ENCODE measurements around the gene STX8. TPM values are rescaled to one million over a fixed set of nuclear protein-coding genes. Genes with fewer than 3 reads are reported as not detected.
A peak's percentile ranks its signal among the peaks of the same experiment; 100 is the strongest.

Gene STX8
- total RNA-seq, 1 donor from 2014 or later = 54.8 TPM

DNA sequence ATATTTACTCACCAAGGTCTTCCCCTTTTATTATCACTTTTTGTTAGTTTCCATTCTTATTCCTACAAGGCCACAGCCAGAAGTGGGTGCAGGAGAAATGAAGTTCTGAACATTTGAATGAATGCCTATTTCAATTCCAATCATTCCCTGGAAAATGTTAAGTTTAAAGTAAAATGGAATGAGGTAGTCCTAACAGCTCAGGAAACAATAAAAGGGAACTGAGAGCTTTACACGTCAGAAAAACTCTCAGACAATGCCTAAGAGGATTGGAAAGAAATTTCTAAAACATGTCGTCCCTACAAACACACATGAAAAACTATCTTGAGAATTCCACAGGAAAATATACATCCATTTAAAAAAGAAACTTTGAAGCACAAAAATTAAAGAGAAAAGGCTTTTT lies 238.8 kb downstream of the STX8 start:
- H3K4me1 Mint-ChIP-seq (ENCODE audit: low read depth, unreplicated experiment) = peaks cover 3% of the 10 kb centered on the region
- Histone ChIP-seq H3K4me1 (ENCODE audit: insufficient read depth, low read length) (peaks cover 6% of the 10 kb centered on the region), H3K9me3 (ENCODE audit: insufficient read depth, low read depth, low read length) (peaks cover 8% of the 10 kb centered on the region), H3K4me3 (ENCODE audit: insufficient read depth, low read depth, low read length) (no peak overlapping the region), H3K27ac (ENCODE audit: low read depth, low read length) (no peak overlapping the region), H3K9ac (ENCODE audit: low read length) (no peak overlapping the region), H3K4me2 (ENCODE audit: low read length) (no peak overlapping the region), H3K79me2 (ENCODE audit: insufficient read depth, low read length) (no peaks in the 10 kb centered on the region), H3K36me3 (ENCODE audit: insufficient read depth, low read length) (no peaks in the 10 kb centered on the region), H2AFZ (ENCODE audit: low read depth, low read length) (no peak overlapping the region), H3K27me3 (ENCODE audit: insufficient read depth, low read length) (no peaks in the 10 kb centered on the region), H4K20me1 (ENCODE audit: insufficient read depth, low read length) (no peaks in the 10 kb centered on the region)
- H3K27me3 Mint-ChIP-seq (ENCODE audit: low read depth, unreplicated experiment) = no peaks in the 10 kb centered on the region
- no peak for TF ChIP-seq EZH2 (IDR thresholded peaks at IDR 0.05; ENCODE audit: insufficient read depth, low read length)
- TF ChIP-seq CTCF (IDR thresholded peaks at IDR 0.05; ENCODE audit: insufficient read depth, low read depth, low read length) = no peak
- FAIRE-seq (no peak), DNase-seq (ENCODE audit: low read depth) (no peak)
- H3K27ac Mint-ChIP-seq (ENCODE audit: unreplicated experiment) = no peak overlapping the region
- peaks cover 12% of the 10 kb centered on the region for H3K9me3 Mint-ChIP-seq (ENCODE audit: unreplicated experiment)
- H3K4me3 Mint-ChIP-seq (ENCODE audit: unreplicated experiment) = no peak overlapping the region
- peaks cover 4% of the 10 kb centered on the region for H3K36me3 Mint-ChIP-seq (ENCODE audit: low read depth, unreplicated experiment)

- no peaks in the 10 kb centered on the region for H3K36me3 ChIP-seq (ENCODE audit: insufficient read depth, low read length)
- Mint-ChIP-seq H3K9me3 (ENCODE audit: unreplicated experiment) (peaks cover 12% of the 10 kb centered on the region), H3K4me3 (ENCODE audit: unreplicated experiment) (no peak overlapping the region), H3K27me3 (ENCODE audit: low read depth, unreplicated experiment) (no peaks in the 10 kb centered on the region), H3K4me1 (ENCODE audit: low read depth, unreplicated experiment) (peaks cover 6% of the 10 kb centered on the region), H3K27ac (ENCODE audit: unreplicated experiment) (no peak overlapping the region), H3K36me3 (ENCODE audit: low read depth, unreplicated experiment) (peaks cover 4% of the 10 kb centered on the region)
- no peaks in the 10 kb centered on the region for H3K79me2 ChIP-seq (ENCODE audit: insufficient read depth, low read length)
- H3K4me3 ChIP-seq (ENCODE audit: insufficient read depth, low read depth, low read length) = no peak overlapping the region
- no peak overlapping the region for H3K27ac ChIP-seq (ENCODE audit: low read depth, low read length)
- no peak for FAIRE-seq
- peaks cover 10% of the 10 kb centered on the region for H3K4me1 ChIP-seq (ENCODE audit: insufficient read depth, low read length)
- TF ChIP-seq CTCF (IDR thresholded peaks at IDR 0.05; ENCODE audit: insufficient read depth, low read depth, low read length) (no peak), EZH2 (IDR thresholded peaks at IDR 0.05; ENCODE audit: insufficient read depth, low read length) (no peak)
- H3K4me2 ChIP-seq (ENCODE audit: low read length) = no peak overlapping the region
- H4K20me1 ChIP-seq (ENCODE audit: insufficient read depth, low read length) = no peaks in the 10 kb centered on the region
- H2AFZ ChIP-seq (ENCODE audit: low read depth, low read length) = no peak overlapping the region
- no peaks in the 10 kb centered on the region for H3K27me3 ChIP-seq (ENCODE audit: insufficient read depth, low read length)
- no peak for DNase-seq (ENCODE audit: low read depth)
- peaks cover 8% of the 10 kb centered on the region for H3K9me3 ChIP-seq (ENCODE audit: insufficient read depth, low read depth, low read length)
- no peak overlapping the region for H3K9ac ChIP-seq (ENCODE audit: low read length)
These were observed 240.8 kb downstream of the STX8 start for GRCh38 chr17:9334536-9335446.

DNA sequence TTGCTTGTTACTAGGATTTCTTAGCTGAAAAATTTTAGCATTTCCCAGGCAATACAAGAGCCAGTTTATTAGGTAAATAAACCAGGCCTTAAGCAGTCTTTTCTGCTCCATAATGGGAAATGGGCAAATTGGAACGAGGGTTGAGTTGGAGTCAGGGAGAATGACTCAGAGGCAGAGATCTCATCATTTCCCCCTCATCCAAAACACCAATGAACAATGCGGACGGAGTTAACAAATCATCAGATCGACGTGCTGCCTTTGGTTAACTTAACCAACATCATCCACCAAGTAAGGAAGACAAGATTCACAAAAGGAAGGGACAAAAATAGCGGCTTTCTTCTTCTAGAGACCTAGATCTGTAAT lies 243.5 kb downstream of the STX8 start:
- H3K9me3 ChIP-seq (ENCODE audit: insufficient read depth, low read depth, low read length) = peaks cover 8% of the 10 kb centered on the region
- H3K4me2 ChIP-seq (ENCODE audit: low read length) = peak overlapping the region; percentile 70
- Mint-ChIP-seq H3K4me3 (ENCODE audit: unreplicated experiment) (no peak overlapping the region), H3K27me3 (ENCODE audit: low read depth, unreplicated experiment) (no peaks in the 10 kb centered on the region), H3K4me1 (ENCODE audit: low read depth, unreplicated experiment) (peaks cover 6% of the 10 kb centered on the region), H3K27ac (ENCODE audit: unreplicated experiment) (peak overlapping the region; percentile 9), H3K36me3 (ENCODE audit: low read depth, unreplicated experiment) (peaks cover 4% of the 10 kb centered on the region), H3K9me3 (ENCODE audit: unreplicated experiment) (peaks cover 12% of the 10 kb centered on the region)
- no peak overlapping the region for H3K9ac ChIP-seq (ENCODE audit: low read length)
- H3K36me3 ChIP-seq (ENCODE audit: insufficient read depth, low read length) = no peaks in the 10 kb centered on the region
- H2AFZ ChIP-seq (ENCODE audit: low read depth, low read length) = peak overlapping the region; percentile 36
- no peaks in the 10 kb centered on the region for H3K27me3 ChIP-seq (ENCODE audit: insufficient read depth, low read length)
- H3K27ac ChIP-seq (ENCODE audit: low read depth, low read length) = no peak overlapping the region
- TF ChIP-seq EZH2 (IDR thresholded peaks at IDR 0.05; ENCODE audit: insufficient read depth, low read length) = no peak
- no peak for TF ChIP-seq CTCF (IDR thresholded peaks at IDR 0.05; ENCODE audit: insufficient read depth, low read depth, low read length)
- no peak for FAIRE-seq
- no peaks in the 10 kb centered on the region for H4K20me1 ChIP-seq (ENCODE audit: insufficient read depth, low read length)
- peak; percentile 71 for DNase-seq (ENCODE audit: low read depth)
- no peak overlapping the region for H3K4me3 ChIP-seq (ENCODE audit: insufficient read depth, low read depth, low read length)
- H3K4me1 ChIP-seq (ENCODE audit: insufficient read depth, low read length) = peaks cover 10% of the 10 kb centered on the region
- H3K79me2 ChIP-seq (ENCODE audit: insufficient read depth, low read length) = no peaks in the 10 kb centered on the region

Data from astrocyte (in vitro differentiated cells and primary cell).